PFSK-1 (cell line): Measurements from ENCODE around the gene RGS5.

Experiments used
- FOXP2 ChIP-seq: optimal IDR thresholded peaks from 2 replicates; pipeline ENCODE3; 2011; ENCODE audit warnings: borderline replicate concordance, control low read depth, inconsistent platforms; ENCODE audit not compliant: insufficient read depth; ENCODE audit errors: extremely low read length, extremely low read depth
- POLR2AphosphoS5 ChIP-seq: IDR thresholded peaks from 2 replicates; pipeline ENCODE4 v1.6.1; 2012; ENCODE audit warnings: low read depth, mild to moderate bottlenecking, control low read depth, low read length, moderate library complexity
- REST ChIP-seq, 2 experiments: IDR thresholded peaks; 2 replicates each; pipeline versions ENCODE4 v1.6.1 to v1.8.0; 2011 to 2012; ENCODE audit warnings: low read depth in 2 of 2, low read length in 2 of 2, control low read depth in 1 of 2, inconsistent platforms in 1 of 2, mild to moderate bottlenecking in 1 of 2, moderate library complexity in 1 of 2; ENCODE audit not compliant: insufficient read depth in 1 of 2
- SIN3A ChIP-seq: IDR thresholded peaks from 2 replicates; pipeline ENCODE4 v1.6.1; 2012; ENCODE audit warnings: mild to moderate bottlenecking, low read length, moderate library complexity, borderline replicate concordance; ENCODE audit not compliant: insufficient read depth
- TAF1 ChIP-seq: IDR thresholded peaks from 2 replicates; pipeline ENCODE4 v1.6.1; 2012; ENCODE audit warnings: low read length, control low read depth, borderline replicate concordance; ENCODE audit not compliant: insufficient read depth

Gene RGS5

GRCh38 chr1:163203561-163203960, 845 bp upstream of the RGS5 start:
- TF ChIP-seq TAF1 (no peak), FOXP2 (no peak), SIN3A (no peak), REST (IDR thresholded peaks at IDR 0.05; ENCODE audit: insufficient read depth in 1 of 2, low read depth in 2 of 2, low read length in 2 of 2) (no peak), POLR2AphosphoS5 (no peak)

DNA sequence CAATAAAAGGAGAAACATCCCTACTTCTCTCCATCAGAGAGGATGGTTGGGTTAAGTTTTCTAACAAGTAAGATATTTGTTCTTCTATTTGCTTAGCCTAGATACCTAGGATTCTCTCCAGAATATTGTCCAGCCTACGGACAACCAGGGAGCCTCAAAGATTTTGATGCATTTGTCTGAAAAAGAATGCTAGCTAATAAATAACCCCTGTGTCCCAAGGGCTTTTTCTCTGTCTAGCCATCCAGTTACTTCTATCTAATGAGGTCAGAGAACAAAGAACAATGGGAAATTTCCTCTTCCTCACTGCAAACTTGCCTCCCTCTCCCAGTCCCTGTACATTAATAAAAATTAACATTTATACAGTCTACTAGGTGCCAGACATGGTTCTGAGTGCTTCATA, 810 bp downstream of the RGS5 start:
- TF ChIP-seq TAF1 (no peak), FOXP2 (no peak), REST (IDR thresholded peaks at IDR 0.05; ENCODE audit: insufficient read depth in 1 of 2, low read depth in 2 of 2, low read length in 2 of 2) (no peak), SIN3A (no peak), POLR2AphosphoS5 (no peak)

- TF ChIP-seq FOXP2: no peak
- TF ChIP-seq REST (IDR thresholded peaks at IDR 0.05; ENCODE audit: insufficient read depth in 1 of 2, low read depth in 2 of 2, low read length in 2 of 2): no peak
- TF ChIP-seq SIN3A: no peak
- TF ChIP-seq POLR2AphosphoS5: no peak
- no peak for TF ChIP-seq TAF1
These were observed 5.7 kb downstream of the RGS5 start for GRCh38 chr1:163197022-163197421.

- TF ChIP-seq POLR2AphosphoS5 (no peak), TAF1 (no peak)
These were observed 6.3 kb downstream of the RGS5 start for GRCh38 chr1:163196449-163196787.

GRCh38 chr1:163195728-163196448, 6.8 kb downstream of the RGS5 start:
- no peak for TF ChIP-seq FOXP2
- no peak for TF ChIP-seq REST (IDR thresholded peaks at IDR 0.05; ENCODE audit: insufficient read depth in 1 of 2, low read depth in 2 of 2, low read length in 2 of 2)
- no peak for TF ChIP-seq TAF1
- TF ChIP-seq SIN3A: no peak
- no peak for TF ChIP-seq POLR2AphosphoS5
